Measurements from ENCODE around the gene AKAP17A.
"Not testable (repeated sequence)": the region's sequence is repeated elsewhere in the genome, so short reads cannot be mapped to it uniquely, and the experiment has no call there.

AKAP17A gene

DNA sequence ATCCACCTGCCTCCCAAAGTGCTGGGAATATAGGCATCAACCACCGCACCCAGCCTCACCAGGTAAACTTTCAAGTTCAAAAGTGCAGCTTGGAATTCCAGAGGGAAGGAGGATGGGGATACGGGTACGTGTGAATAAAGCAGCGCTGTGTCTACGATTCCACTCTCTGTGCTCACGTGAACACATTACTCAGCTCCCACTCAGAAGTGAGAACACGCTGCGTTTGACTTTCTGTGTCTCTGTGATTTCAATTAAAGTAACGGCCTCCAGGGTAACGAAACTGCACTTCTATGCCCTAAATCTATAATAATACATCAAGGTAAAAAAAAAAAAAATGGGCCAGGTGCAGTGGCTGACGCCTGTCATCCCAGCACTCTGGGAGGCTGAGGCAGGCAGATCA is 15.1 kb downstream of the AKAP17A start:
- H3K27ac Mint-ChIP-seq: no peak overlapping the region
- ATAC-seq (replicated peaks) (no peak), DNase-seq (no peak)
- peaks cover 36 to 48% of the 10 kb centered on the region in 2 donors for H3K36me3 Mint-ChIP-seq
- H3K4me1 Mint-ChIP-seq: peaks cover 21 to 22% of the 10 kb centered on the region in 2 donors
- no peak overlapping the region for H3K4me3 Mint-ChIP-seq
- H3K9me3 Mint-ChIP-seq: peaks cover 0 to 2% of the 10 kb centered on the region in 2 donors
- no peaks in the 10 kb centered on the region for H3K27me3 Mint-ChIP-seq

DNA sequence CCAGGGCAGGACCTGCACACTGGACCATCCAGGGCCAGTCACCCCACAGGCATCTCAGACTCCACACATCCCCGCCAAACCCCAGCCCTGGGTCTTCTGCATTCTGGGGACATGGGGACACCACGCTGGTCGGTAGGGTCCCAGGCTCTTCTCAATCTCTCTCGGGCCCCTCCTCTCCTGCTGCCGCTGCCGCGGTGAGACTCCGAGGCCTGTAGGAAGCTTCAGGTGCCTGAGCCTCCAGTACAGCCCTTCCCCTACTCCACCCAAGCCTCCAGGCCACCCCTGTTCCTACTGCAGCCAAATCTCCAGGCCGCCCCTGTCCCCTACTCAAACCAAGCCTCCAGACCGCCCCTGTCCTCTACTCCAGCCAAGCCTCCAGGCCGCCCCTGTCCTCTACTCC is 17.9 kb downstream of the AKAP17A start:
- Mint-ChIP-seq H3K4me3 (no peak overlapping the region), H3K36me3 (peaks cover 15 to 21% of the 10 kb centered on the region in 2 donors), H3K27me3 (peaks cover 0 to under 1% of the 10 kb centered on the region in 2 donors), H3K4me1 (peaks cover 16 to 22% of the 10 kb centered on the region in 2 donors), H3K9me3 (no peaks in the 10 kb centered on the region), H3K27ac (peak overlapping the region; percentile 2)
- ATAC-seq (replicated peaks): no peak
- no peak for DNase-seq

DNA sequence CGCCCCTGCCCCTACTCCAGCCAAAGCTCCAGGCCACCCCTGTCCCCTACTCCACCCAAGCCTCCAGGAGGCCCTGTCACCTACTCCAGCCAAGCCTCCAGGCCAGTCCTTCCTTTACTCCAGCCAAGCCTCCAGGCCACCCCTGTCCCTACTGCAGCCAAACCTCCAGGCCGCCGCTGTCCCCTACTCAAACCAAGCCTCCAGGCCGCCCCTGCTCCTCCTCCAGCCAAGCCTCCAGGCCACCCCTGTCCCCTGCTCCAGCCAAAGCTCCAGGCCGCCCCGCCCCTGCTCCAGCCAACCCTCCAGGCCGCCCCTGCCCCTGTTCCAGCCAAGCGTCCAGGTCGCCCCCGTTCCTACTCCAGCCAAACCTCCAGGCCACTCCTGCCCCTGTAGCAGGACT is 18.4 kb downstream of the AKAP17A start:
- DNase-seq: no peak
- H3K4me1 Mint-ChIP-seq: peaks cover 16 to 22% of the 10 kb centered on the region in 2 donors
- H3K27me3 Mint-ChIP-seq: peaks cover 0 to 5% of the 10 kb centered on the region in 2 donors
- H3K36me3 Mint-ChIP-seq: peaks cover 11 to 17% of the 10 kb centered on the region in 2 donors
- H3K9me3 Mint-ChIP-seq: no peaks in the 10 kb centered on the region
- peak overlapping the region in 1 of 2 donors; percentile 30 for H3K4me3 Mint-ChIP-seq
- ATAC-seq (replicated peaks): peak; percentile 14 to 23
- peak overlapping the region; percentile 21 for H3K27ac Mint-ChIP-seq

DNA sequence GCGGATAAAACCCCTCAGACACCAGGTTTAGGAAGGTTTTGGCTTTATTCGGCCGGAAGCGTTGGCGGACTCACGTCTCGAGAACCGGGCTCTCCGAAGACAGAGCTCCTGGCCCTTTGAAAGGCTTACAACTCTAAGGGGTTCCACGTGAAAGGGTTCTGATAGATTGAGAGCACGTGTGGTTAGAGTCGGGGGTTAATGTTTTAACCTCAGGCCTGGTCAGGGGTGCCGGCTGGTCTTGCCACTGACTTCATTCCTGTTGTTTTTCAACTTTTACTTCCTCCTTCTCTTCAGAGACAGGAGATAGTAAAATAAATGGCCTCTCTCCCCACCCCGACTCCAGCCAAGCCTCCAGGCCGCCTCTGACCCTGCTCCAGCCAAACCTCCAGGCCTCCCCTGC is 18.8 kb downstream of the AKAP17A start:
- ATAC-seq (replicated peaks): peak; percentile 76 to 83
- DNase-seq: no peak
- Mint-ChIP-seq H3K4me1 (peaks cover 16 to 22% of the 10 kb centered on the region in 2 donors), H3K9me3 (no peaks in the 10 kb centered on the region), H3K36me3 (peaks cover 8 to 13% of the 10 kb centered on the region in 2 donors), H3K4me3 (peak overlapping the region in 1 of 2 donors; percentile 30), H3K27ac (peak overlapping the region; percentile 87), H3K27me3 (peaks cover 0 to 9% of the 10 kb centered on the region in 2 donors)

DNA sequence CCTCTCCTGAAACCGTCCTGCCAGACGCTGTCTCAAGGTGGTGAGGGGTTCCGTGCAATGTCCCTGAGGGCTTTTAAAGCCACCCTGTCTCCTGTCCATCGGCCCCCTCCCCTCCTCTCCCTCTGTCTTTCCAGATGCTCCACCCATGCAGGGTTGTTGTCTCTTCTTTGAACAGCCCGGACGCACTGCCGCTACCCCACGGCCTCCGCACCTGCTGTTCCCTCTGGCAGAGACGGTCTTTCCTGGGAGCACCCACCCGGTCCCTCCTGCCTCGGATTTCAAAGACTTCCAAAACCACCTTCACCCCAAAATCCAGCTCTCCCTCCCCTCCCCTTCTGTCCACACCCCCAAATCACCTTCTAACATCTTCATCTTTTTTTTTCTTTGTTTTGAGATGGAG is 19.3 kb downstream of the AKAP17A start:
- Mint-ChIP-seq H3K4me1 (peaks cover 12 to 17% of the 10 kb centered on the region in 2 donors), H3K36me3 (peaks cover 4 to 8% of the 10 kb centered on the region in 2 donors), H3K27ac (peak overlapping the region; percentile 87)

DNA sequence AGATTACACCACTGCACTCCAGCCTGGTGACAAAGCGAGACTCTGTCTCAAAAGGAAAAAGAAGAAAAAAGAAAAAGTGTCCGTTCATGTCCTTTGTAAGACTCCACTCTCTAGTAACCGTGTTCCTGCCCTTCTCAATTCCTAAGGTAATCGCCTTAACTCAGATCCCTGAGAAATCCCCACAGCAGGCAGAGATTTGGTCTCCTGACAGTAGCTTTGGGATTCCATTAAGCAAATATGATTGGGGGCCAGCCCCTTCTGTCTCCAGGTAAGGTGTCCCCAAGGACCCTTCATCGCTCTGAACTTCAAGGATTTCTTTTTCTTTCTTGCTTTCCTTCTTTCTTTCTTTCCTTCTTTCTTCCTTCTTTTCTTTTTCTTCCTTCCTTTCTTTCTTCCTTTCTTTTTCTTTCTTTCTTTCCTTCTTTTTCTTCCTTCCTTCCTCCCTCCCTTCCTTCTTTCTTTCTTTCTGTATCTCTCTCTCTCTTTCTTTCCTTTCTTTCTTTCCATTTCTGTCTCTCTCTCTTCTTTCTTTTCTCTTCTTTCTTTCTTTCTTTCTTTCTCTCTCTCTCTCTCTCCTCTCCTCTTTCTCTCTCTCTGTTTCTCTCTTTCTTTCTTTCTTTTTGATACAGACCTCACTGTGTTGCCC is 21.4 kb downstream of the AKAP17A start:
- no peak overlapping the region for H3K27ac Mint-ChIP-seq
- H3K36me3 Mint-ChIP-seq: peaks cover 4 to 5% of the 10 kb centered on the region in 2 donors
- no peaks in the 10 kb centered on the region for H3K9me3 Mint-ChIP-seq
- no peak overlapping the region for H3K4me3 Mint-ChIP-seq
- ATAC-seq (replicated peaks) (no peak), DNase-seq (no peak)
- peaks cover 4 to 10% of the 10 kb centered on the region in 2 donors for H3K27me3 Mint-ChIP-seq
- H3K4me1 Mint-ChIP-seq: peaks cover 12 to 17% of the 10 kb centered on the region in 2 donors

More for the DNA sequence above, 19.3 kb downstream of the AKAP17A start:
- H3K27me3 Mint-ChIP-seq: peaks cover 0 to 10% of the 10 kb centered on the region in 2 donors
- no peak overlapping the region for H3K4me3 Mint-ChIP-seq
- H3K9me3 Mint-ChIP-seq: no peaks in the 10 kb centered on the region
- DNase-seq (no peak), ATAC-seq (replicated peaks) (no peak)

GRCh38 chrX:1614927-1615326 is 23.5 kb downstream of the AKAP17A start, which contains the start of gene ASMT:
TSS of gene ASMT (plus strand) at chrX:1615059. CDS start at chrX:1615200, 141 bp downstream.
- peaks cover 6 to 9% of the 10 kb centered on the region in 2 donors for H3K4me1 Mint-ChIP-seq
- H3K4me3 Mint-ChIP-seq: no peak within 1 kb of the TSS
- H3K27me3 Mint-ChIP-seq: peaks cover 4 to 10% of the 10 kb centered on the region in 2 donors

GRCh38 chrX:1618689-1619088 is 27.3 kb downstream of the AKAP17A start:
- ATAC-seq (replicated peaks): no peak
- no peak overlapping the region for H3K27ac Mint-ChIP-seq
- peaks cover 0 to 2% of the 10 kb centered on the region in 2 donors for H3K36me3 Mint-ChIP-seq
- peaks cover 5 to 17% of the 10 kb centered on the region in 2 donors for H3K4me1 Mint-ChIP-seq
- DNase-seq: no peak
- peaks cover 11 to 20% of the 10 kb centered on the region in 2 donors for H3K27me3 Mint-ChIP-seq
- no peaks in the 10 kb centered on the region for H3K9me3 Mint-ChIP-seq
- no peak overlapping the region for H3K4me3 Mint-ChIP-seq

More at GRCh38 chrX:1614927-1615326, 23.5 kb downstream of the AKAP17A start, which contains the start of gene ASMT:
- no peak within 1 kb of the TSS for H3K27ac Mint-ChIP-seq
- no peaks in the 10 kb centered on the region for H3K36me3 Mint-ChIP-seq
- DNase-seq: no peak
- H3K9me3 Mint-ChIP-seq: no peaks in the 10 kb centered on the region
- no peak for ATAC-seq (replicated peaks)

DNA sequence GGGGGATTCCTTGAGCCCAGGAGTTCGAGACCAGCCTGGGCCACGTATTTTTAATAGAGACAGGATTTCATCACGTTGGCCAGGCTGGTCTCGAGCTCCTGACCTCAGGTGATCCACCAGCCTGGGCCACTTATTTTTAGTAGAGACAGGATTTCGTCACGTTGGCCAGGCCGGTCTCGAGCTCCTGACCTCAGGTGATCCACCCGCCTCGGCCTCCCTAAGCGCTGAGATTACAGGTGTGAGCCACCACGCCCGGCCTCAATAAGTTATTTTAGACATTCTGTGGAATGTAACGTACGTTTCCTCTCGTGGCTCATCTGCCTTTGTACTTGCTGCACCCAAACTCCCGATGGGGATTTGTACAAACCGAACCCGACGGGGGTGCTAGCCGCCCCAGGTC is 32.3 kb downstream of the AKAP17A start:
- Mint-ChIP-seq H3K27ac (peak overlapping the region; percentile 48), H3K27me3 (peaks cover 10 to 12% of the 10 kb centered on the region in 2 donors), H3K4me3 (peak overlapping the region in 1 of 2 donors; percentile 13), H3K9me3 (no peaks in the 10 kb centered on the region), H3K4me1 (peaks cover 14 to 18% of the 10 kb centered on the region in 2 donors), H3K36me3 (peaks cover 0 to 7% of the 10 kb centered on the region in 2 donors)
- DNase-seq (no peak), ATAC-seq (replicated peaks) (peak in 1 of 2 donors; percentile 39)

DNA sequence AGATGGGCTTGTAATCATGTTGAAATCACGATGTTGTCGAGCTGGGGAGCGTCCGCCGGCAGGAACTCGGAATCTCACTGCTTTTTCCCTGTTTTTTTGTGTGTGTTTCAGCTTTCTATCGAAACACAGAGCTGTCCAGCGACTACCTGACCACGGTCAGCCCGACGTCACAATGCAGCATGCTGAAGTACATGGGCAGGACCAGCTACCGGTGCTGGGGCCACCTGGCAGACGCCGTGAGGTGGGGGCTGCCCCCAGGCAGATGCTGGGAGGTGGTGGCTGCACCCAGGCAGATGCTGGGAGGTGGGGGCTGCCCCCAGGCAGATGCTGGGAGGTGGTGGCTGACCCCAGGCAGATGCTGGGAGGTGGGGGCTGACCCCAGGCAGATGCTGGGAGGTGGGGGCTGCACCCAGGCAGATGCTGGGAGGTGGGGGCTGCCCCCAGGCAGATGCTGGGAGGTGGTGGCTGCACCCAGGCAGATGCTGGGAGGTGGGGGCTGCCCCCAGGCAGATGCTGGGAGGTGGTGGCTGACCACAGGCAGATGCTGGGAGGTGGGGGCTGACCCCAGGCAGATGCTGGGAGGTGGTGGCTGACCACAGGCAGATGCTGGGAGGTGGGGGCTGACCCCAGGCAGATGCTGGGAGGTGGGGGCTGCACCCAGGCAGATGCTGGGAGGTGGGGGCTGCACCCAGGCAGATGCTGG is 32.9 kb downstream of the AKAP17A start:
- not testable (repeated sequence) for H3K36me3 Mint-ChIP-seq, H3K4me3 Mint-ChIP-seq, H3K9me3 Mint-ChIP-seq
- Mint-ChIP-seq H3K27me3 (peaks cover 11 to 12% of the 10 kb centered on the region in 2 donors), H3K4me1 (peaks cover 16 to 18% of the 10 kb centered on the region in 2 donors), H3K27ac (peak overlapping the region; percentile 48)
- peak; percentile 72 for DNase-seq
- peak; percentile 57 to 69 for ATAC-seq (replicated peaks)

DNA sequence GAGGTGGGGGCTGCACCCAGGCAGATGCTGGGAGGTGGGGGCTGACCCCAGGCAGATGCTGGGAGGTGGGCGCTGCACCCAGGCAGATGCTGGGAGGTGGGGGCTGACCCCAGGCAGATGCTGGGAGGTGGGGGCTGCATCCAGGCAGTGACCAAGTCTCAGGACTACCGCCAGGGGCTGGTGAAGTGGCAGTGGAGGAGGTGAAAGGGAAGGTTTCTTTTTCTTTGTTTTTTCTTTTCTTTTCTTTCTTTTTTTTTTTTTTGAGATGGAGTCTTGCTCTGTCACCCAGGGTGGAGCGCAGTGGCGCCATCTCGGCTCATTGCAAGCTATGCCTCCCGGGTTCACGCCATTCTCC is 33.4 kb downstream of the AKAP17A start:
- H3K27ac Mint-ChIP-seq: peak overlapping the region; percentile 51
- ATAC-seq (replicated peaks): peak in 1 of 2 donors; percentile 38
- not testable (repeated sequence) for H3K4me3 Mint-ChIP-seq

DNA sequence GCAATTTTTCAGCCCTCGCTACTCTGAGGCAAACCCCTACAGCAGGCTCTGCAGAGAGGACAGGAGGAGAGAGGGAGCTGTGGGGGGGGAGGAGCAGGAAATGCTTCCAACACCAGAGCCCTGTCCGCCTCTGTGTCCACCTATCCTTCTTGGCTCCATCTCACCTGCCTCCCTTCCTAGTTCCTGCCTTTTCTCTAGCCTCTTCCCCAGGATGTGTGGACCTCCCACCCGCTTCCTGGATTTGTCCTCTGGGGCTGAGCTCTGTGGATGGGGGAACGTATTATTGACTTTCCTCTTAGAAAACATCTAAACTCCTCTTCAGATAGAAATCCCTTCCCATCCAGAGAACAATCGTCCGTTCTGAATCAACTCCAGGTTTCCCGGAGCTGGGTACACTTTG is 37.8 kb downstream of the AKAP17A start:
- H3K4me3 Mint-ChIP-seq: no peak overlapping the region
- peak overlapping the region; percentile 21 for H3K27ac Mint-ChIP-seq
- ATAC-seq (replicated peaks): no peak
- H3K9me3 Mint-ChIP-seq: no peaks in the 10 kb centered on the region
- no peaks in the 10 kb centered on the region for H3K36me3 Mint-ChIP-seq
- DNase-seq: no peak
- peaks cover 0 to 5% of the 10 kb centered on the region in 2 donors for H3K4me1 Mint-ChIP-seq
- peaks cover 0 to 6% of the 10 kb centered on the region in 2 donors for H3K27me3 Mint-ChIP-seq

More for the DNA sequence above, 33.4 kb downstream of the AKAP17A start:
- DNase-seq, H3K36me3 Mint-ChIP-seq, H3K9me3 Mint-ChIP-seq: not testable (repeated sequence)
- Mint-ChIP-seq H3K4me1 (peaks cover 16 to 18% of the 10 kb centered on the region in 2 donors), H3K27me3 (peaks cover 12 to 16% of the 10 kb centered on the region in 2 donors)

GRCh38 chrX:1646009-1646408 is 54.6 kb downstream of the AKAP17A start:
- Mint-ChIP-seq H3K4me1 (peaks cover 3 to 7% of the 10 kb centered on the region in 2 donors), H3K27ac (no peak overlapping the region)

GRCh38 chrX:1649621-1650020 is 58.2 kb downstream of the AKAP17A start:
- peaks cover 11 to 13% of the 10 kb centered on the region in 2 donors for H3K9me3 Mint-ChIP-seq
- peaks cover 23 to 25% of the 10 kb centered on the region in 2 donors for H3K27me3 Mint-ChIP-seq
- H3K36me3 Mint-ChIP-seq: peaks cover 7 to 13% of the 10 kb centered on the region in 2 donors
- H3K4me1 Mint-ChIP-seq: peaks cover 6 to 13% of the 10 kb centered on the region in 2 donors
- H3K4me3 Mint-ChIP-seq: no peak overlapping the region
- DNase-seq: no peak
- H3K27ac Mint-ChIP-seq: no peak overlapping the region
- no peak for ATAC-seq (replicated peaks)

More at GRCh38 chrX:1646009-1646408, 54.6 kb downstream of the AKAP17A start:
- Mint-ChIP-seq H3K27me3 (peaks cover 37 to 49% of the 10 kb centered on the region in 2 donors), H3K36me3 (peaks cover 7 to 13% of the 10 kb centered on the region in 2 donors), H3K4me3 (no peak overlapping the region), H3K9me3 (peaks cover 11 to 13% of the 10 kb centered on the region in 2 donors)
- ATAC-seq (replicated peaks) (no peak), DNase-seq (no peak)

Measured in stimulated activated naive B cell treated with anti-CD40 and anti-IgM and Interleukin-4, amounts not matched to agents 10 μg/mL and 1 μg/mL and 100 μg/mL, for 72 hours (primary cell).